ENCODE data around the gene TAF1B. TPM values are rescaled to one million over a fixed set of nuclear protein-coding genes. Genes with fewer than 3 reads are reported as not detected.
"Not testable (repeated sequence)": the region's sequence is repeated elsewhere in the genome, so short reads cannot be mapped to it uniquely, and the experiment has no call there.

The TAF1B gene
- total RNA-seq, 1 donor from 2014 or later = 26.1 TPM

DNA sequence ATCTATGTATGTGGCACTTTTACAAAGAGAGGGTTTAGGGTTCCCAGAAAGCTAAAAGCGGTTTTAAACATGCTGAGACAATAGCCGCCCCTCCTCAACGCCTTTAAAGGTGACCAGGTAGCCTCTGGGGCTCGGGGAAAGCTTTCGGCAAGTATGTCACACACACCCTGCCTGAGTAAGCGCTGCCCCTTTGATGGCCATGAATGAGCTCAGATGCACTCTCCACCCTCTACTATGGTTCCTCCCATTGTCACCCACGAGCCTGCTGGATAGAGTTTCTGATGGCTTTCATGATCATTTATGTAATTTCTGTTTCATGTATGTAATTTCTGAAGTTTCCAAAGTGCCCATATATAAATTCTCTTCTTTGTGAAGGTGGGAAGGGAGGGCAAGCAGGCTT, 64.1 kb downstream of the TAF1B start:
- intact Hi-C loops (cut with DNase I) = no loop called here
- DNase-seq (ENCODE audit: low spot score) (no peak), ATAC-seq (no peak)

GRCh38 chr2:9908639-9909038, 65.4 kb downstream of the TAF1B start:
- intact Hi-C loops (cut with DNase I) = no loop called here
- DNase-seq (ENCODE audit: low spot score) (no peak), ATAC-seq (no peak)

DNA sequence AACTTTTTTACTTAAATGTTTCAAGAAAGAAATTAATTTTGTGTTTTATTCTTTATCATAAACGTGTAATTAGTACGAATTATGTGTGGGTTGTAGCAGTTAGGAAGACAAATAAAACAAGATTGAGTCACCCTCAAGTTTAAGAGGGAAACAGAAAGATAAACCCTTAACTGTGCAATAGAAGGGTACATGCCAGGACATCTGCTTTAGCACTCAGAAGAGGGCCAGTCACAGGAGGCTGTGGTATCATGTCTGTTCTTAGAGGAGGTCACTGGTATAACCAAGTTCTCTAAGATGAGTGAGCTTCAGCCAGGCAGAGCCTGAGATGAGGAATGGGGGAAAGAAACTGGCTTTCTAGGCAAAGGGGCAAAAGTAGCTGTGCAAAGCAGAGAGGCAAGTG, 65.8 kb downstream of the TAF1B start:
- DNase-seq (ENCODE audit: low spot score) (no peak), ATAC-seq (no peak)
- intact Hi-C loops (cut with DNase I) = no loop called here

- DNase-seq (ENCODE audit: low spot score) = no peak
- intact Hi-C loops (cut with DNase I) = no loop called here
- no peak for ATAC-seq
These were observed 67.4 kb downstream of the TAF1B start for GRCh38 chr2:9910699-9911098.

DNA sequence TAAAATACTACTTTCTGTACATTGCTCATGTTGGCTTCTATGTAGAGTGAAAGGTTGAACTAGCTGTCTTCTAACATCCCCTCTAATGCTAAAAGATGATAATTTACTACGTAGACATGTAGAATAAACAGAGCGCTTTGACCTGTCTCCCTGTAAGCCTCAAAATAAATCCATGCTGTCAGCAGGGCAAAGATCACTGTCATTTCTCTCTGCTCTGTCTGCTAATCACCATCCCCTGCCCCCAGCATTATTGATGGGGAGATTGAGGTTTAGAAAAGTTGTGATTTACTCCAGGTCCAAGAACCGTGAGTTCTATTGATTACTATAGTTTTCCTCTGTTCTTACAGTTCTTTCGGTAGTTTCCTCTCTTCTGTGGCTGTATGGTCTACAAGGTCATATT, 69.2 kb downstream of the TAF1B start:
- no peak for DNase-seq (ENCODE audit: low spot score)
- no peak for ATAC-seq
- intact Hi-C loops (cut with DNase I) = no loop called here

GRCh38 chr2:9914384-9915065, 71.3 kb downstream of the TAF1B start:
- DNase-seq (ENCODE audit: low spot score) (no peak), ATAC-seq (no peak)
- intact Hi-C loops (cut with DNase I) = no loop called here

- DNase-seq (ENCODE audit: low spot score) (no peak), ATAC-seq (peak; percentile 41)
- intact Hi-C loops (cut with DNase I) = no loop called here
These were observed 75.0 kb downstream of the TAF1B start for GRCh38 chr2:9918275-9918674.

GRCh38 chr2:9919512-9919911, 76.2 kb downstream of the TAF1B start:
- ATAC-seq (no peak), DNase-seq (ENCODE audit: low spot score) (no peak)
- intact Hi-C loops (cut with DNase I) = no loop called here

GRCh38 chr2:9927020-9927419, 83.7 kb downstream of the TAF1B start:
- intact Hi-C loops (cut with DNase I); DNase-seq (ENCODE audit: low spot score); ATAC-seq: not testable (repeated sequence)

GRCh38 chr2:9937258-9937657, 94.0 kb downstream of the TAF1B start:
- ATAC-seq (no peak), DNase-seq (ENCODE audit: low spot score) (no peak)
- intact Hi-C loops (cut with DNase I) = no loop called here

- DNase-seq (ENCODE audit: low spot score) (no peak), ATAC-seq (peak; percentile 10)
- intact Hi-C loops (cut with DNase I) = no loop called here
These were observed 94.7 kb downstream of the TAF1B start for GRCh38 chr2:9937968-9938367.

- intact Hi-C loops (cut with DNase I) = no loop called here
- DNase-seq (ENCODE audit: low spot score) = no peak
- no peak for ATAC-seq
These were observed 96.6 kb downstream of the TAF1B start for GRCh38 chr2:9939587-9940485.

- DNase-seq (ENCODE audit: low spot score) (no peak), ATAC-seq (no peak)
- intact Hi-C loops (cut with DNase I) = no loop called here
These were observed 98.1 kb downstream of the TAF1B start for GRCh38 chr2:9941196-9941995.

DNA sequence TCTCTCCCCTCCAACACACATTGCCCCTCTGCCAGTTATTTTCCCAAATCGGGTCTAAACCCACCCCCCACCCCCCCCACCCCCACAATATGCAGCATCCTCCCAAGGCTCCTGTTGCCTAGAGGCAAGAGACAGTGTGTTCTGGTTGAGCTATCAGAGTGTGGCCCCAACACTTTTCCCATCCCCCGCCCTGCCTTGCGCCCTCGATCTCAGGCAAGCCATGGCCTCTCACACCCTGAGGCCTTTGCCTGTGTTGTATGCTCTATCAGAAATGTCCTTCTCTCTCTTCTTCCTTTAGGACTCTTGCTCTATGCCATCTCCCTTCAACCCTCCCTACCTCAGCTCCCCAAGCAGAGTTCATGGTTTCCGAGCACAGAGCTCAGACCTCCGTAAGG, 98.7 kb downstream of the TAF1B start:
- intact Hi-C loops (cut with DNase I) = no loop called here
- DNase-seq (ENCODE audit: low spot score) = no peak
- ATAC-seq = no peak

DNA sequence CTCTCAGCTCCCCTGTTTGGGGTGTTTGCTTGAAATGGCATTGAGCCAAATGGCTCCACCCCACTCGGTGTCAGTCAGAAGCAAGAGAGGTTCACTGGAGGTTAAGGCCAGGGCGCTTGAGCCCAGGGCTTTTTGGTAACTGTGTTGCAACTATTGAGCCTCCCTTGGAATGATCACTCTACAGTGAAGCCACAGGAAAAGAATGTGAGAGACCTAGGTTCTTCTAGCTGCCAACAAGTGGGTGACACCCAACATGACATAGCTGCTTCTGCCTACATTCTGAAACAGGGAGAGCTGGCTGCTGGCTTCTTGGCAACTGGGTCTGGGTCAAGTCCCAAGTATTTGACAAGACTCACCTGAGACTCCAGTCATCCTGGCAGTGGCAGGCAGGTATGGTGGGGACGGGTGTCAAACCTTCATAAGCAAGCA, 101.1 kb downstream of the TAF1B start:
- DNase-seq (ENCODE audit: low spot score) (no peak), ATAC-seq (no peak)
- intact Hi-C loops (cut with DNase I) = no loop called here

- ATAC-seq (no peak), DNase-seq (ENCODE audit: low spot score) (no peak)
- intact Hi-C loops (cut with DNase I) = no loop called here
These were observed 102.3 kb downstream of the TAF1B start for GRCh38 chr2:9945596-9945995.

GRCh38 chr2:9946076-9946475, 102.8 kb downstream of the TAF1B start:
- no peak for ATAC-seq
- intact Hi-C loops (cut with DNase I) = no loop called here
- no peak for DNase-seq (ENCODE audit: low spot score)

DNA sequence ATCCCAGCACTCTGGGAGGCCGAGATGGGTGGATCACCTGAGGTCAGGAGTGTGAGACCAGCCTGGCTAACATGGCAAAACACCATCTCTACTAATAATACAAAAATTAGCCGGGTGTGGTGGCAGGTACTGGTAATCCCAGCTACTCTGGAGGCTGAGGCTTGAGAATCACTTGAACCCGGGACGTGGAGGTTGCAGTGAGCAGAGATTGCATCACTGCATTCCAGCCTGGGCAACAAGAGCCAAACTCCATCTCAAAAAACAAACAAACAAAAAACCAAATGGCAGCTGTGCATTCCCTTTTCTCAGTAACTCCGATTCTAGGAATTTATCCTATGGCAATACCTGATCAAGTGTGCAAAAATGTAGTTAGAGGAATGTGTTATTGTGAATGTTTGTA, 103.5 kb downstream of the TAF1B start:
- no peak for DNase-seq (ENCODE audit: low spot score)
- no peak for ATAC-seq
- intact Hi-C loops (cut with DNase I) = no loop called here

GRCh38 chr2:9948721-9949120, 105.4 kb downstream of the TAF1B start:
- intact Hi-C loops (cut with DNase I) = no loop called here
- ATAC-seq = no peak
- DNase-seq (ENCODE audit: low spot score) = no peak
